HG03039 (cell line): ENCODE data around the gene CARHSP1.
"Not testable (repeated sequence)": the region's sequence is repeated elsewhere in the genome, so short reads cannot be mapped to it uniquely, and the experiment has no call there.

ENCODE experiments used
- ATAC-seq: cut with Tn5 transposase; IDR thresholded peaks from one replicate; pipeline ENCODE4 v1.9.1; 2021; ENCODE audit warnings: mild to moderate bottlenecking, moderate library complexity; ENCODE audit not compliant: unreplicated experiment

CARHSP1 gene

DNA sequence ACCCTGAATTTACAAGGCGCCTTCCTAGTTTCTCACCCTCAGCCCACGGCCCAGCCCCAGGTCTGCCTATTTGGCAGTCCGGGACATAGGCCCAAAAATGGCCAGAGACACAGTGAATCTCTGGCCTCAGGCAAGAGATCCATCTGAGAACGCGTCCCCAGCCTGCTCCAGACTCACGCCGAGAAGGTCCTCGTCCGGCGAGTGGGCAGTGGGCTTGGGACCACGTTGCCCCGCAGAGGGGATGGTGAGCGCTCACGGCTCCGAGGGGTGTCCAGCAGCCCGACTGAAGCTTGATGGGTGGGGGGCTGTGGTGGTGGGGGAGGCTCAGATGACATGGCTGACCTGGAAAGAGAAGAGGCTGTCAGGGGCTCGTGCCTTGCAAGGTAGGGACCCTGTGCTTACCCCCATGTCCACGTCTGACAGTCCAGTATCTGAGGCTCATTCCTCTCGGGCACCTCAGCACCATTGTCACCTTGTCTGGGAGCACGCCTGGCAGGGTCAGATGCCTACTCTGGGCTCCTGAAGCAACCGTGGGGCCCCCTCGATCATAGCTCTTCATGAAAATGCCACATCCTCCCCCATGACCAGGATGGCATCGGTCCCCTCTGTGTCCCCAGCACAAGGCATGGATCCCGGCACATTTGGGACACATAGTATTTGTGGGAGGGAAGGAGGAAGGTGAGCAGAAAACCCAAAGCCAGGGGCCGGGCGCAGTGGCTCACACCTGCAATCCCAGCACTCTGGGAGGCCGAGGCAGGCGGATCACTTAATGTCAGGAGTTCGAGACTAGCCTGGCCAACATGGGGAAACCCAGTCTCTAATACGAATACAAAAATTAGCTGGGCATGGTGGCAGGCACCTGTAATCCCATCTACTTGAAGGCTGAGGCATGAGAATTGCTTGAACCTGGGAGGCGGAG is 9.6 kb downstream of the CARHSP1 start:
- no peak for ATAC-seq

- ATAC-seq: no peak
These were observed 12.8 kb downstream of the CARHSP1 start for GRCh38 chr16:8855972-8856371.

DNA sequence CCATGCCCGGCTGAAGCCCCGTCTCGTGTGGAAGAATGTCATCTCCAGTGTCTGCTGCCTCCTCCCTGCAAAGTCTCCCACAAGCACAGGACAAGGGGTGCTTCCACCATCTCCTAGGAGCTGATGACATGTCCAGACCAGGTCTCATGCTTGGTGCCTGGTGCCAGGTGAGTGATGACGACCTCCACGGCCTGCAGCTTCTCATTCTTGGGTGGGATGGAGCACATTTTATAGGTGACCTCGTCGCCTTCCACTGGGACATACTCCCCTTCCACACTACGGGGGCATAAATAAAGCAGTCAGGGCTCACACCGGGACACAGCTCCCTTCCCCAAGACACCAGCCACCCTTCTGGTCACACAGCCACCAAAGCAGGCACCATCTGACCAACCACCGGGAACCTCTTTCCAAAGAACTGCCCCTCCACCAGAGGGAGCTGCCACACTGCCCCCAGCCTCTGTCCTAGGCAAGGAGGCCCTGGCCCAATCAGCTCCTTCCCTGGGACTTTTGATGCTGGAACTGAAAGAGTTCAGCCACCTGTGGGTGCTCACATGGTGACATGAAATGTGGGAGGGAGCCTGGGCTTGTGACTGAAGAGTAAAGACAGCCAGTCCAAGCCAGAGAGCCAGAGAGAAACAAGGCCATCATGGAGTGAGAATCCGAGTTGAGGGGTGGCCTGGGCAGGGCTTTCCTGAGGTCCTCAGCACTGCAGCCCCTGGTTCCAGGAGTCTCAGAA is 13.6 kb downstream of the CARHSP1 start:
- no peak for ATAC-seq

- no peak for ATAC-seq
These were observed 14.4 kb downstream of the CARHSP1 start for GRCh38 chr16:8854298-8854948.

- no peak for ATAC-seq
These were observed 15.2 kb downstream of the CARHSP1 start for GRCh38 chr16:8853611-8854010.

DNA sequence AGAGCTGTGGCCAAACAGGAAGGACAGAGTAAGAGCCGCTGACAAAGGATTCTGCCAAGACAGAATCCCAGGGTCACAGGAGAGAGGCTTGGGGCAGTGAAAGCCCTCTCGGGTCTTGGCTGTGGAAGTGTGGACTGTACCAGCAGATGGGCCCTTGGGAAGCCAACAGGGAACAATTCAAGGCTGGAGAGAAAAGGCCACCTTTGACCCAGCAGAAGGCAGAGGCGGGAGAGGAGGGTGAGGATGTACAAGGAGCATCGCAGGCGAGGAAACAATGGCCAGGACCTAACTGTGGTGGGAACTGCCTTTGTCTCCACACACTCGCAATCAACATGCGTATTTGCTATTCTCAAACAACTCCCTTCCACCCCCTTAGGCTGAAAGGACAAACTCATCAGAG is 15.7 kb downstream of the CARHSP1 start:
- no peak for ATAC-seq

DNA sequence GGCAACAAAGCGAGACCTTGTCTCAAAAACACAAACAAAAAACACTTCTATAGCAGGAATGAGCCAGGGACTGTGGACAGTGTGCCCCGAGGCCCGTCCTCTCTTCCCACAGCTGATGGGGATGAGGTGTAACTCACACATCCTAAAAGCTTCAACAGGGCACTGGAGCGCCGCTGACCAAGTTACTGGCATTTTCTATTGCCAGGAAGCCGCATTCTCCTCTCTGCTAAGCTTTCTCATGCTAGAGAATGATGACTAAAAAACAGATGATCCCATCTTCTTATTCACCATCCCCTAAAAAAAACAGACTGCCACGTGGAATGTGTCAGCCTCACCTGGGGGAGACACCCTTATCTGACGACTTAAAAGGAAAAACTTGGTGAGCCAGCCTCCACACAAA is 16.3 kb downstream of the CARHSP1 start:
- ATAC-seq: no peak

GRCh38 chr16:8851761-8852403 is 16.9 kb downstream of the CARHSP1 start:
- ATAC-seq: no peak

DNA sequence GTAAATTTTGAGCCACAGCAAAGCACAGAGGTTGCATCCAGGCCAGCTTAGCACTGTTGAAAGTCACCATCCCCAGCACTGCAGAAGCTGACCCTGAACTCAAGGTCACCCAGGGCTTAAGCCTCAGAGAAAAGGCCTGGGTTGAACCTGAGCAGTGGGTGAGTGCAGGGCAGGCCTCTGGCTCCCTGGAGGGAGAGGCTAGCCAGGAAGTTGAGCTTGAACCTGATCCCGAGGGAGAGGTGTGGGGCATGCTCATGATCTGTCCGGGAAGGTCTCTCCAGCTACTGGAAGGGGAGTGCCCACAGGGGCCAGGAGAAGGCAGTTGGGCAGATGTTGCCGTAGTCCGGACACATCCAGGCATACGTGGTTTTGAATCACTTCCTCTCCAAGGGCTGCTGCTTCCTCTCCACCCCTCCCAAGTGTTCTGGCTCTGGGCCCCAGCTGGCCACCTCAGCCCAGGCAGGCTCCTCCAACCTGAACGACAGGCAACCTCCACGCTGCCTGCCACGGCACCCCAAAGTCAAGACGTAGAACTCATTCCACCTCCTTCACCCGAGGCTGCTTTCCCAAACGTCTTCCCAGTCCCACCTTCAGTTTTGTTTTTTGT is 18.4 kb downstream of the CARHSP1 start:
- no peak for ATAC-seq

- no peak for ATAC-seq
These were observed 19.3 kb downstream of the CARHSP1 start for GRCh38 chr16:8849411-8850011.

GRCh38 chr16:8848939-8849391 is 19.8 kb downstream of the CARHSP1 start:
- no peak for ATAC-seq

- no peak for ATAC-seq
These were observed 20.4 kb downstream of the CARHSP1 start for GRCh38 chr16:8848231-8848938.

- ATAC-seq: no peak
These were observed 21.2 kb downstream of the CARHSP1 start for GRCh38 chr16:8847623-8848022.

DNA sequence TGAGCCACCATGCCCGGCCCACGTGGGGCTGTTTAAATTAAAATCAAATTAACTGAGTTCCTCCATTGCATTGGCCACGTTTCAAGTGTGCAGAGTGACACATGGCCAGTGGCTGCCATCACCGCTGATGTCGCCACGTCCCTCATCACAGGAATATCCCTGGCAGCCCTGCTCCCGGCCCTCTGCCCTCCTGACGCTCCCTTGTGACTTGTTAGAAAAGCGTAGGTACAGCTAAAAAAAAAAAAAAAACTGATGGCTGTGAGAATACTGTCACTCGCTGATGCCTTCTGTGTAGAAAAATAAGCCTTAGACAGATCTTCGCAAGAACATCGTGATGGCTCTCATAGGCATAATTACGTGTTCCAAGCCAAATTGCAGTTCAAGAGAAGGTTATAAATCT is 21.7 kb downstream of the CARHSP1 start:
- no peak for ATAC-seq

- no peak for ATAC-seq
These were observed 22.3 kb downstream of the CARHSP1 start for GRCh38 chr16:8846401-8846932.

DNA sequence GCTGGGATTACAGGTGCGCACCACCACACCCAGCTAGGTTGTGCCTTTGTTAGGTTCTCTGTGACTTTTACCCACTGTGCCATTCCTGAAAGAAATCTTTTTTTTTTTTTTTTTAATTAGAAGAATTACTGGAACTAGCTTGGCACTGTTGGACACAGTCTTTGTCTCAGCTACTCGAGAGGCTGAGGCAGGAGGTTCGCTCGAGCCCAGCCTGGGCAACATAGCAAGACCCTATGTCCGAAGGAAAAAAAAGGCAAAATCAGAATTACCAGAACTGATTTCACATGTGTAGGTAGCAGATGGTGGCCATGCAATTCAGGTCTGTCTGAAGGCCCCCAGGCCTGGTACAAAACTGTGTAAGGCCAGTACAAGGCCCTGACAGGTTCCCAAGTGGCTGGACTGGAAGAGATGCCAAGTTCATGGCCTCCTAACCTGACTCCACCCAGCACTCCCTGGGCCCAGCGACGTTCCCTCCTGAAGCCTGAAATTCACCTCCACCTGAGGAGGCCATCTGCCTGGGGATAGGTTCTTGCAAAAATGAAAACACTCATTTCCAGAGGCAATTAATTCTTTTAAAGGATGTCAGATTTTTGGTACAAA is 23.0 kb downstream of the CARHSP1 start:
- ATAC-seq: no peak

DNA sequence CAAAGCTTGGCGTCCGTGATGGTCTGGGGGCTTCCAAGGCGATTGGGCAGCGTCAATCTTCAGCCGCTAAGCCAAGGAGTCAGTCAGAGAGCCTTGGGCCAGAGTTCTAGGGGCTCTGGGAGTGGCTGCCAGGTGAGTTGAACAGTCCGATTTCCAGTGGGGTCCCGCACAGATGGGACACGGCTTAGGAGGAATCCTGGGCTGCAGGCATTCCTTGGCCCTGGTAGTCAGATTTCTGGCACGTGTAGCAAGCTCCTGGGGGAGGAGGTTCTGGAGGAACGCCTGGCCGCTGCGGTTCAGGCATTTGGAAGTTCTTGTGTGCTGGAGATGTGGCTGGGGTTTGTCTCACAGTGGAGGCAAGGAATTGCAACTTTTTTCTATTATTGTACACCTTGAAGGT is 25.5 kb downstream of the CARHSP1 start:
- ATAC-seq: not testable (repeated sequence)

GRCh38 chr16:8842016-8842415 is 26.8 kb downstream of the CARHSP1 start:
- not testable (repeated sequence) for ATAC-seq

GRCh38 chr16:8837594-8837993 is 31.2 kb downstream of the CARHSP1 start:
- ATAC-seq: not testable (repeated sequence)
